GM18951 (cell line): ENCODE data around the gene ZNF688.
"Not testable (repeated sequence)": the region's sequence is repeated elsewhere in the genome, so short reads cannot be mapped to it uniquely, and the experiment has no call there.

Experiments
- POLR2A ChIP-seq: IDR thresholded peaks from 4 replicates; pipeline ENCODE4 v1.6.1; 2011; ENCODE audit warnings: mild to moderate bottlenecking; ENCODE audit not compliant: insufficient read length, insufficient read depth; ENCODE audit errors: extremely low read depth
- in situ Hi-C: fragments of 300-500 bp; cut with MboI; formaldehyde crosslinking; loops from one replicate; pipeline ENCODE4 v1.12.0; 2022; ENCODE audit warnings: low sequenced_read_pairs, mixed read lengths, inconsistent platforms; ENCODE audit not compliant: unreplicated experiment

ZNF688 gene

DNA sequence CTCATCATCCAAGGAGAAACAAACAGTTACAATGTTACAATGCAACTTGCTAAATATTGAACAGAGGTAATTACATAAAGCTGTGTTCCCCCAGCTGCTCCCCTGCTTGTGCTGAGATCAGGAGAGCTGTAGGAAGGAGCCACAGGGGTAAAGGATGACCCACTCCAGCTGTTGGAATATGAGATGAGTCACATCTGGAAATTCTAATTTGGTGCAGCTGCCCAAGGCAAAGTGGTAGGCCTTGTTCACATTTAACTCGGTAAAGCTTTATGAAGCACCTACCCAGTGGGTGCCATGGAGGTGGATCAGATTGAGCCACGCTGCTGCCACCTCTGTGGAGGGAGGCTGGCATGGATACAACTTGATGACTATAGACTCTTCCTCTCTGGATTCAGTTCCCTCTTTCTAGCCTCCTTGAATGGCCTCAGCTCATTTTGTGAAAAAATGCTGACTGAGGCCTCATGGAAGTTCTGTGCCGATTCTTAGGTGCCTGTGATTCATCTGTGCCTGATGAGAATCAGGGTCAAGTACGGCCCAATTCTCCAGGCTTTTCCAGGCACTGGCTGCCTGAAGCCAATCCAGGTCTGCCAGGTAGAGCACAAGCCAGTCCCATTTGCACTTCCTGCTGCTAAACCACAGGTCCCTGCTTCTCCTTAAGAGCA, 31.2 kb upstream of the ZNF688 start:
- in situ Hi-C loops, result no loop called here

DNA sequence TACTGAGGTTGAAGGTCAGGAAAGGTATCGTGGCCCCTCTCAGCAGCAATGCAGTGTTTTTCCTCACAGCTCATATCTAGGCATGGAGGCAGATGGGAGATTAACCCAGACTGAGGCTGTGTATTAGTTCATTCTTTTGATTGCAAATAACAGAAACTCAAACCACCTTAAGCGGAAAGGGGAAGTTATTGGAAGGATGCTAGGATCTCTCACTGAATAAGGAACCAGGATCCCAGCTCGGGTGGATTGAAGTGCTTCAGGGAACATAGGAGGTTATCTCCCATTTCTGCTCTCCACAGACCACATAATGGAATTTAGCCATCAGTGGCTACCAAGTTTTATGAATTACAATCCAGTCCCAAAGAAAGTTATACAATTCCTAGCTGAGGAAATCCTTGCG, 30.5 kb upstream of the ZNF688 start:
- TF ChIP-seq POLR2A, result no peak
- in situ Hi-C loops, result no loop called here

More for the DNA sequence above, 31.2 kb upstream of the ZNF688 start:
- no peak for TF ChIP-seq POLR2A

DNA sequence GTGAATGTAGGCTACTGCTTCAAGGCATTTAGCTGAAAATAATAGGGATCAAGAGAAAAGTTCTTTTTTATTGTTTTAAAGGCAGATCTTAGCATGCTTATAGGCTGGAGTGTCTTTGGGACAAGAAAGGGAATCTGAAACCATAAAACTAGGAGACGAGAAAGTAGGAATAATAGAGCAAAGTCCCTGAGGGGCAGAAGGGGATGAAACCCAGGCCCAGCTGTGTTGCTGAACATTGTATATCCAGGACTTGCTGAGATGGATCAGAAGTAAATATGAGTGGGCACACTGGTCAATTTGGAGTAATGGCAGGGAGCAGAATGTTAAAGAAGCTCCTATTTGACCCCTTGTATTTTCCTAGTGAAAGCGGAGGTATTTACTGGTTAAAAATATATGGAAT, 29.4 kb upstream of the ZNF688 start:
- in situ Hi-C loops, result no loop called here
- TF ChIP-seq POLR2A, result no peak

DNA sequence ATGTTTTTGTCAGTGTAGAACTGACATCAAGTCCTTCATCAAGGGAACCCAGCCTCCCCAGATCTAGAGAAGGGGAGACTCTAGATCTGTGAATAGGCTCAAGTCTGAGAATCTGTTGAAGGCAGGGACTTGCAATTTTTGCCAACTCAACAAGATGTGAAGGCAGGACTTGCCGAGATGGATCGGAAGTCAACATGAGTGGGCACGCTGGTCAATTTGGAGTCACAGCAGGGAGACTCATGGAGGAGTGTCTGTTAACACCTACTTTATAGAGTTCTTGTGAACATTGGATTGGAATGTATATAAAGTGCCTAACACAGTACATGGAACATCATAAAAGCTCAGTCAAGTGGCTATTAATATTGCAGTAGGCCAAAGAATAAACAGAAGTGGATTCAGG, 28.7 kb upstream of the ZNF688 start:
- no peak for TF ChIP-seq POLR2A
- in situ Hi-C loops, result no loop called here

DNA sequence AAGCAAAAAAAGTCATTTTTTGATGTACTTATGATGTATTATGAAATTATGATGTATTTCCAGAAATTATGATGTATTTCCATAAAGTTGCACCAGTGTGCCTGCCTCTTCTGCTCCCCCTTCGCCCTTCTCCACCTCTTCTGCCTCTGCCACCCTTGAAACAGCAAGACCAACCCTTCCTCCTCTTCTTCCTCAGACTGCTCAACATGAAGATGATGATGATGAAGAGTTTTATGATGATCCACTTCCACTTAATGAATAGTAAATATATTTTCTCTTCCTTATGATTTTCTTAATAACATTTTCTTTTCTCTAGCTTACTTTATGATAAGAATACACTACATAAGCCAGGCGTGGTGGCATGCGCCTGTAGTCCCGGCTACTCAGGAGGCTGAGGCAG, 21.4 kb upstream of the ZNF688 start:
- in situ Hi-C loops, result no loop called here
- TF ChIP-seq POLR2A, result no peak

DNA sequence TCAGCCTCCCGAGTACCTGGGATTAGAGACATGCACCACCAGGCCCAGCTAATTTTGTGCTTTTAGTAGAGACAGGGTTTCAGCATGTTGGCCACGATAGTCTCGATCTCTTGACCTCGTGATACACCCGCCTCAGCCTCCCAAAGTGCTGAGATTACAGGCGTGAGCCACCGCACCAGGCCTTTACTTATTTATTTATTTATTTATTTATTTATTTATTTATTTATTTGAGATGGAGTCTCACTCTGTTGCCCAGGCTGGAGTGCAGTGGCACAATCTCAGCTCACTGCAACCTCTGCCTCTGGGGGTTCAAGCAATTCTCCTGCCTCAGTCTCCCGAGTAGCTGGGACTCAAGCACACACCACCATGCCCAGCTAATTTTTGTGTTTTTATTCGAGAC, 19.4 kb upstream of the ZNF688 start:
- in situ Hi-C loops, result not testable (repeated sequence)

DNA sequence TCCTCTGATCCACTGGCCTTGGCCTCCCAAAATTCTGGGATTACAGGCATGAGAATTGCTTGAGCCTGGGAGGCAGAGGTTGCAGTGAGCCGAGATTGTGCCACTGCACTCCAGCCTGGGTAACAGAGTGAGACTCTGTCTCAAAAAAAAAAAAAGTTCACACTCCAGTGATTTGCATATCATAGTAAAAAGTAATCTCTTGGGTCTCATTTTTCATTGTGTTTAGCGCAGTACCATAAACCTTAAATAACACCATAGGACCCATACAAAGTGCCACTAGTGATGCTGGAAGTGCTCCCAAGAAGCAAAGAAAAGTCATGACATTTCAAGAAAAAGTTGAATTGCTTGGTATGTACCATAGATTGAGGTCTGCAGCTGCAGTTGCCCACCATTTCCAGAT, 18.1 kb upstream of the ZNF688 start:
- in situ Hi-C loops, result not testable (repeated sequence)

DNA sequence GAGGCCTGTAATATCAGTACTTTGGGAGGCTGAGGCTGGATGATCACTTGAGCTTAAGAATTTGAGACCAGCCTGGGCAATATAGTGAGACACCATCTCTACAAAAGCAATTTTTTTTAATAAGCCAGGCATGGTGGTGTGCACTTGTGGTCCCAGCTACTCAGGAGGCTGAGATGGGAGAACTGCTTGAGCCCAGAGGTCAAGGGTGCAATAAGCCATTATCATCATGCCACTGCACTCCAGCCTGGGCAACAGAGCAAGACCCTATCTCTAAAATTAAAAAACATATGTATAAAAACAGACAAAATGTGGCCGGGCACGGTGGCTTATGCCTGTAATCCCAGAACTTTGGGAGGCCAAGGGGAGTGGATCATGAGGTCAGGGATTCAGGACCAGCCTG, 17.1 kb upstream of the ZNF688 start:
- in situ Hi-C loops, result no loop called here
- no peak for TF ChIP-seq POLR2A

DNA sequence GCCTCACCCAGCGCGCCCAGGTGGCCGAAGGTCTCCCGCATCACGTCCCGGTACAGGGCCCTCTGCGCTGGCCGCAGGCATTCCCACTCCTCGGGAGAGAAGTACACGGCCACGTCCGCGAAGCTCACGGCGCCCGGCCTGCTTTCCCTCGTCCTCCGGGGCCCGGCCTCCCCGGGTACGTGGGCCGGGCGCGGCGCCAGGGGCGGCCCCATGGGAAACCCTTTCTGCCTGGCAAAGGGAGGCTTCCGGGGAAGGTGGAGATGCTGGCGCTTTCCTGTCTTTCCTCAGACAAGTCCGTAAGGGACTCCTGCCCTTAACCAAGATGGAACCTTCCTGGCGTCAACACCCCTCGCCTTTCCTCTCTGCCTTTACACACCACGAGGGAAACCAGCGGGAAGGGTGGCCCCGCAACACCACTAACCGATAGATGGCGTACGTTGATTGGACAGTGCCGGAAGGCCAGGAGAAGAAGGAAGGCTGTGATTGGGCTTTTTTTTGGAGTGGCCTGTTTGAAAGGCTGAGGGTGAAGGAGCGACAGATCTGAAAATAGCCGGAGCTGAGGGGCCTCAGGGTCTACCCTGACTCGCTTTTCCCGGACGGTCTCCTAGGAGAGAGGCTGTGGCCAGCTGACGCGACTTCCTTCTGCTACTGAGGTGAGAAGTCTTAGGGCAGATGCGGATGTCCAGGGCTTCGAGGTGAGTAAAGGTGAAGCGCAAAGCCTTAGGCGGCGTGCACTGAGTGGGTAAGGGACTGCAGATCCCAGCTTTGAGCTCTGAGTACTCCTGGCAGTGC, 14.1 kb upstream of the ZNF688 start, which contains the start of gene ZNF785:
TSS of gene ZNF785 (minus strand) at position 298 of the 792 bp plus-strand sequence. CDS start at position 212, 86 bp downstream.
- in situ Hi-C loops, result no loop called here
- TF ChIP-seq POLR2A, result peak; percentile 39

DNA sequence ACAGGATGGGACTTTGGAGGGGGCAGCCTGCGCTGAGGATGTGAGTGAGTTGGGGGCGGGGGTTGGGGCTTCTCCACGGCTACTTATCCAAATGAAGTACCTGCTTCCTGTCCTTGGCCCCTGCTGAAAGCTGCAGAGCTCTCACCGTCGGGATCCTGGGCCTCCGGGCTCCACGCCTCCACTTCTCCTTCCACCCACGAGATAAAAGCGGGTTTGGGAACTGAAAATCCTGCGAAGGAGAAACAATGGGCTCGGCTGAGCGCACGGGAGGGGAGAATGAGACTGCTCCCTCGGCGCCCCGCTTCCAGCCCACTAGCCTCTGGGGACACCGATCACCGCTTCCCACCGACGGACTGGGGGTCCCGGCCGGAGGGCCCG, 13.5 kb upstream of the ZNF688 start:
- in situ Hi-C loops, result no loop called here
- no peak for TF ChIP-seq POLR2A

DNA sequence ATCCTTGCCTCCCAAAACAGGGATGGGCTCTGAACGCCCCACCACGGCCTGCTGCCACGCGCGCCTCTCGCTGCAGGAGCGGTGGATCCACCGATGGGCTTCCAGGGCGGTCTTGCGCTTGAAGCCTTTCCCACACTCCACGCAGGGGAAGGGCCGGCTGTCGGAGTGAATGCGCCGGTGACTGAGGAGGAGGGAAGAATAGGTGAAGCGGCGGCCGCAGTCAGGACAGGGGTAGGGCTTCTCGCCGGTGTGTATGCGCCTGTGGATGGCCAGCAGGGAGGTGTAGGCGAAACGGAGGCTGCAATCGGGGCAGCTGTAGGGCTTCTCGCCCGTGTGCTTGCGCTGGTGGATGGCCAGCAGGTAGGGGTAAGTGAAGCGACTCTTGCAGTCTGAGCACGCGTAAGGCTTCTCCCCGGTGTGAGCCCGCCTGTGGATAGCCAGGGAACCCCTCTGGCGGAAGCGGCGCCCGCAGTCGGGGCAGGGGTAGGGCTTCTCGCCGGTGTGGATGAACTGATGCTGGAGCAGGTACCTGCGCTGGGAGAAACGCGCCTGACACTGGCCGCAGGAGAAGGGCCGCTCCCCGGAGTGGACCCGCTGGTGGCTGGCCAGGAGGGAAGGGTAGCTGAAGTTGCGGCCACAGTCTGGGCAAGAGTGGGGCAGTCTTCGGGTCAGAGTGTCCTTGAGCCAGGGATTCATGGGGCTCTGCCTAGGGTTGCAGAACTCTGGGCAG, 11.3 kb upstream of the ZNF688 start:
- in situ Hi-C loops, result no loop called here

DNA sequence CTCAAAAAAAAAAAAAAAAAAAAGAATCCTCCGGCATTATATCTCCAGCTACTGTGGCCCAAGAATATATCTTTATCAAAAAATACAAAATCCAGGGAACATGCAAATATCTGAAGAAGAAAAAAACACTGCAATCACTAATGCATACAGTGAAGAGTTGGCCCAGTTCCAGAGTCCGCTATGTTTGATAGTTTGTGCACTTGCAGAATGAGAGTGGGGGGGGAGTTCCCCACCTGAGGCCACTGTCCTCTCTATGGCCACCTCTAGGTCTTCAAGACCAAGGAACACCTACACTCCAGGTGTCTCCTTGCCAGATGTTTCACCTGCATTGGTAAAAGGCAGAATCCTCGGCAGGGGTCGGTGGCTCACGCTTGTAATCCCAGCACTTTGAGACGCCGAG, 9.9 kb upstream of the ZNF688 start:
- no peak for TF ChIP-seq POLR2A
- in situ Hi-C loops, result no loop called here

More for the DNA sequence above, 11.3 kb upstream of the ZNF688 start:
- no peak for TF ChIP-seq POLR2A

DNA sequence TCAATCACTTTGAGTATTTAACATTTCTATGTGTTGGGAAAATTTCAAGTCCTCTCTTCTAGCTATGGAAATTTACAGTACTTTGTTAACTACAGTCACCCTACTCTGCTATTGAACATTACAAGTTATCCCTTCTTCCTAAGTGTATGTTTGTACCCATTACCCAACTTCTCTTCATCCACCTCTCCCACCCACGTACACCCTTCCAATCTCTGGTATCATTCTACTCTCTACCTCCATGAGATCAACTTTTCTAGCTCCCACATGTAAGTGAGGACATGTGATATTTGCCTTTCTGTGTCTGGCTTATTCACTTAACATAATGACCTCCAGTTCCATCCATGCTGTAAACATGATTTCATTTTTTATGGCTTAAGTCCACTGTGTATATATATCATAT, 3.2 kb upstream of the ZNF688 start:
- in situ Hi-C loops, result no loop called here
- TF ChIP-seq POLR2A, result no peak
